ENCODE results near the gene MAP3K9.

Gene MAP3K9

GRCh38 chr14:70821584-70822529 is 12.5 kb upstream of the MAP3K9 start:
- DNase-seq (ENCODE audit: low read depth) = peak; percentile 49

- no peak for DNase-seq (ENCODE audit: low read depth)
These were observed 7.2 kb upstream of the MAP3K9 start for GRCh38 chr14:70816525-70816924.

GRCh38 chr14:70814466-70814865 is 5.2 kb upstream of the MAP3K9 start:
- DNase-seq (ENCODE audit: low read depth) = no peak

- DNase-seq (ENCODE audit: low read depth) = no peak
These were observed 3.0 kb upstream of the MAP3K9 start for GRCh38 chr14:70812124-70812818.

- DNase-seq (ENCODE audit: low read depth) = no peak
These were observed 2.3 kb upstream of the MAP3K9 start for GRCh38 chr14:70811578-70811977.

GRCh38 chr14:70811050-70811449 is 1.7 kb upstream of the MAP3K9 start:
- no peak for DNase-seq (ENCODE audit: low read depth)

- no peak for DNase-seq (ENCODE audit: low read depth)
These were observed 1.3 kb upstream of the MAP3K9 start for GRCh38 chr14:70810621-70811020.

- peak; percentile 14 for DNase-seq (ENCODE audit: low read depth)
These were observed 693 bp downstream of the MAP3K9 start for GRCh38 chr14:70808416-70809224.

- peak; percentile 42 for DNase-seq (ENCODE audit: low read depth)
These were observed 1.4 kb downstream of the MAP3K9 start for GRCh38 chr14:70807898-70808415.

- no peak for DNase-seq (ENCODE audit: low read depth)
These were observed 4.7 kb downstream of the MAP3K9 start for GRCh38 chr14:70804556-70805162.

GRCh38 chr14:70803321-70804310 is 5.7 kb downstream of the MAP3K9 start:
- no peak for DNase-seq (ENCODE audit: low read depth)

- DNase-seq (ENCODE audit: low read depth) = no peak
These were observed 6.9 kb downstream of the MAP3K9 start for GRCh38 chr14:70802379-70802778.

GRCh38 chr14:70801836-70802235 is 7.5 kb downstream of the MAP3K9 start:
- no peak for DNase-seq (ENCODE audit: low read depth)

GRCh38 chr14:70796551-70796950 is 12.8 kb downstream of the MAP3K9 start:
- DNase-seq (ENCODE audit: low read depth) = no peak

GRCh38 chr14:70794294-70794693 is 15.0 kb downstream of the MAP3K9 start:
- no peak for DNase-seq (ENCODE audit: low read depth)

GRCh38 chr14:70793637-70794036 is 15.7 kb downstream of the MAP3K9 start:
- no peak for DNase-seq (ENCODE audit: low read depth)

GRCh38 chr14:70792939-70793338 is 16.4 kb downstream of the MAP3K9 start:
- DNase-seq (ENCODE audit: low read depth) = no peak

GRCh38 chr14:70791971-70792370 is 17.3 kb downstream of the MAP3K9 start:
- DNase-seq (ENCODE audit: low read depth) = no peak

GRCh38 chr14:70789961-70790360 is 19.4 kb downstream of the MAP3K9 start:
- DNase-seq (ENCODE audit: low read depth) = no peak

GRCh38 chr14:70789361-70789760 is 20.0 kb downstream of the MAP3K9 start:
- DNase-seq (ENCODE audit: low read depth) = no peak
